GM12891 (cell line): ENCODE measurements around the gene PIGQ.

Experiments
- DNase-seq: peaks from one replicate; pipeline ENCODE4 v3.0.0; 2011; ENCODE audit warnings: low spot score; ENCODE audit not compliant: insufficient read length
- FAIRE-seq: peaks from 2 replicates; lab custom pipeline; 2011; peaks lifted over from hg19 to GRCh38; lab: Jason Lieb, UNC
- PAX5 ChIP-seq: IDR thresholded peaks from 2 replicates; pipeline ENCODE4 v1.6.1; 2011; ENCODE audit warnings: low read length, moderate library complexity, mild to moderate bottlenecking; ENCODE audit not compliant: insufficient read depth, severe bottlenecking
- POLR2A ChIP-seq: IDR thresholded peaks from 2 replicates; pipeline ENCODE4 v1.6.1; 2011; ENCODE audit warnings: low read depth, low read length, control low read depth
- POLR2AphosphoS5 ChIP-seq: IDR thresholded peaks from 2 replicates; pipeline ENCODE4 v1.6.1; 2011; ENCODE audit warnings: low read depth, low read length, control low read depth
- POU2F2 ChIP-seq: IDR thresholded peaks from 2 replicates; pipeline ENCODE4 v1.6.1; 2011; ENCODE audit warnings: low read depth, mild to moderate bottlenecking, control low read depth, low read length, moderate library complexity
- SPI1 ChIP-seq: IDR thresholded peaks from 2 replicates; pipeline ENCODE4 v1.6.1; 2011; ENCODE audit warnings: low read depth, low read length, control low read depth
- TAF1 ChIP-seq: IDR thresholded peaks from 2 replicates; pipeline ENCODE4 v1.6.1; 2011; ENCODE audit warnings: low read depth, low read length, control low read depth

PIGQ gene

DNA sequence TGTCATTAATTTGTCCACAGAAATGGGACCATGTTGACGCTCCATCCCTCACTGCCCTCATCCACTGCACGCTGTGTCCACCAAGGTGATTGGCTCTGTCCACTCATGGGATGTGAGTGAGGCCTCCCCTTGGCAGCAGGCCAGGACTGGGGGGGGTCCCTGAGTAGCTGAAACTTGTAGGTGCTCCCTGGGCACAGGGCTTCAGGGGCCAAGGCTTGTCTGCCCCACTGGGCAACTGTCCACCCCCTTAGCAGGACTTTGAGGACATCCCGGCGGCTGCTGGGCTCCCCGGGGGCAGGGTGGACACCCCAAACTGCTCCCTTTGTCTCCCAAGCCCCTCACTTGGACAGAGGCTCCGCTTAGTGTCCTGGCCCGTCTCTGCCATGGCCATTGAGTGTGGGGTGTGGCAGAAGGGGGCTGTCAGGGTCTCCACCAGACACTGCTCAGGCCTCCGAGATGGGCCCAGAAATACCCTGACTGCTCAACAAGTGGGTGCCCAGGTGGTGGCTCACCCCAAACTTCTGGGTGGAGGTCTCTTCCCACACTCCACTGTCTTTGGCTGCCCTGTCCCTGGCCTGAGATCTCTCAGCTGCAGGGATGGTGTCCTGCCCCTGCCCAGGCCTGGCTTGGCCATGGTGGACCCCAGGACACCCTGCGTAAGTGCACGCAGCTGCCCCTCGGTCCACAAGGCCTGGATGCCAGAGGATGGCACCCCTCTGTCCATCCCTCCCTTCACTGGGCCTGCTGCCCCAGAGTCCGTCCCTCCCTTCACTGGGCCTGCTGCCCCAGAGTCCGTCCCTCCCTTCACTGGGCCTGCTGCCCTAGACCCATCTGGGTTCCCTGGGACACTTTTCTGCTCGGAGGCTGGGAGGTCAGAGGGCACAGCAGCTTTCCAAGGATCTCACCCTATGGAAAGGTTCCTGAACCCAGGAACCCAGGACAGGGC lies 17.1 kb downstream of the PIGQ start:
- DNase-seq (no peak), FAIRE-seq (no peak)
- TF ChIP-seq PAX5: no peak
- no peak for TF ChIP-seq POU2F2
- TF ChIP-seq TAF1: no peak
- peak; percentile 57; the same call in 1 of the 2 replicates for TF ChIP-seq POLR2A

DNA sequence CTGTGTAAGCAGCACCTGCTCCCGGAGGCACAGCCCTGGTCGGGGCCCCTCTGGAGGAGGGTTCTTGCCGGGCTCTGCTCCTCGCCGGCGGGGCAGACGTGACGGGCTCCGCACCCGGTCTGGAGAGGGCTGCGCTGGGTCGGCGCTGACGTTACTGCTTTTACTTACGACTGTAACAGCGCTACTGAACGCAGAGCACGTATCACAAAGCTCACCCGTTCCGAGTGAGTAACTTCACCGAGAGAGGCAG lies 18.8 kb downstream of the PIGQ start:
- no peak for DNase-seq
- no peak for FAIRE-seq
- no peak; the same call in 1 of the 2 replicates for TF ChIP-seq POLR2A
- peak; percentile 52 for TF ChIP-seq POLR2AphosphoS5

DNA sequence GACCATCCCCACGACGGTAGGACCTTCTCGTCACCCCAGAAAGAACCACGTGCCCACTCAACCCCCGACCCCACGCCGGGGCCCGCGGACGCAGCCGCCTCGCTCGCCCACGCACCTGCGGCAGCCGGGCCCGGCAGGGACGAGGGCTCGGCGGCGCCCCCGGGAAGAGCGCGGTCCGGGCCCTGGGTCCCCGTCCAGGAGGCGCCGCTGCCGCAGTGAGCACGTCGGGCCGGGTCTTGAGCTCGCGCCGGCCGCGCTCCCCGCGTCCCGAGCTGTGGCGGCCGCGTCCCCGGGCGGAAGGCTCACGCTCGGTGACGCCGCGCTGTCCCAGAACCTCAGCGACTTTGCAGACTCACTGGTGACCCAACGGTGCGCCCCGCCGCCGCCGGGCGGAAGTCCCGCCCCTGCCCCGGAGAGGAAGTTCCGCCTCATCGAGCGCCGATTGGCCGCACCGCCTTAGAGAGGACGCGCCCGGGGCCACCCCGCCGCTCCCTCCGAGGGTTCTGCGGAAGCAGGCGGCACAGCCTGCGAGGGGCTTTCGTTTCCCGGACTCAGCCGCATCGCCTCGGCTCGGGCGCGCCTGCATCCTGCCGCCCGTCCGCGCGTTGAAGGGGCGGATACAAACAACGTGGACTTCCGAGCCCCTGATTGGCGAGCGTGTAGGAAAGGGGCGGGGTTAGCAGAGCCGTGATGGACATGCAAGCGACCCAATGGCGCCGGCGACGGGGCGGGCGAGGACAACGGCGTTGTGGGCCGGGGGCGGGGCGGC lies 19.3 kb downstream of the PIGQ start:
- DNase-seq (peak; percentile 90), FAIRE-seq (no peak)
- TF ChIP-seq POLR2AphosphoS5 (peak; percentile 52; the same call in 1 of the 2 replicates), TAF1 (no peak), SPI1 (peak; percentile 63), POU2F2 (no peak), POLR2A (peak; percentile 60; the same call in 1 of the 2 replicates), PAX5 (no peak)

DNA sequence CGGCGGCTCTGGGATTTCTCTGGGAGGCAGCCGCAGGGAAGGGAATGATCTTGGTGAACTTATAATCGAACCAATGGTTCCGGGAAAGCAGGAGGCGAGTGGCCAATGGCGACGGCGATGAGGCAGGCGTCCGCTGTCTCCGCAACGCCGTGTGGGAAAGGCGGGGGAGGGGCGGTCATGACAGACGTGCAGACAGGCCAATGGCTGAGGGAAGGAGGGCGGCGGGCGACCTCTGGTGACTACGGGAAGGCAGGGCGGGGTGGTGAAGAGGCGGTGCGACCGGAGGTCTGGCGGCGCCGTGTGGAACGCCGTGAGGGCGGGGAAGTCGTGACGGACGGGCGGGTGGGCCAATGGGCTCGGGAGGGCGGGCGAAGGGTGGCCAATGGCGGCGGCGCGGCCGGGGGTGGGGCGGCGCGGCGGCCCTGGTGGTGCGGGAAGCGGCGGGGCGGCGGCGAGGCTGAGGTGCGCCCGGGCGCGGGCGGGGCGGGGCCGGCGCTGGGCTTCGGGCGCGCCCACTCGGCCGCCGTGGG lies 20.0 kb downstream of the PIGQ start, which contains the start of gene RAB40C:
RAB40C (plus strand) TSS at position 409 of the 530 bp plus-strand sequence. CDS start 226 bp downstream, outside the sequence.
- TF ChIP-seq POLR2AphosphoS5: no peak
- 0 out of 2 replicates have a peak, but pooled peaks have one; percentile 47 for TF ChIP-seq POU2F2
- peak; percentile 99 for DNase-seq
- peak; percentile 98 for FAIRE-seq

DNA sequence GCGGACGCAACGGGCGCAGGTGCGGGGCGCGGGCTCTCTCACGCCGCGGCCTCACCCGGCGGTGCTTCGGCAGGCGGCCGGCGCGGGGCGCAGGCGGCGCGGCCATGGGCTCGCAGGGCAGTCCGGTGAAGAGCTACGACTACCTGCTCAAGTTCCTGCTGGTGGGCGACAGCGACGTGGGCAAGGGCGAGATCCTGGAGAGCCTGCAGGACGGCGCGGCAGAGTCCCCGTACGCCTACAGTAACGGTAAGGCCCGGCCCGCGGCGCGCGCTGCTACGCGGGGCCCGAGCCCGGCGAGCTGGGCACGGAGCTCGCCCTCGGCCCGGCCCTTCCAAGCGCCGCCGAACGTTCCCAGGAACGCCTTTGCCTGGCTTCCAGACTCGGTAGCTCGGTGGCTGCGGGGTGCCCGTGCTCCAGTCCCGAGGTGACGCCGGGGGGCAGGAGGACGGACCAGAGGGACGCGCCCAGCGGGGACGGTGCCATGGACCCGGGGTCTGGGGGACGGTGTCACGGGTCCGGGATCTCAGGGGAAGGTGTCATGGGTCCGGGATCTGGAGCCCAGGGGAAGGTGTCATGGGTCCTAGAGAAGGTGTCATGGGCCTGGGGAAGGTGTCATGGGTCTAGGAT lies 20.5 kb downstream of the PIGQ start:
- TF ChIP-seq TAF1: no peak
- TF ChIP-seq POLR2AphosphoS5: no peak
- TF ChIP-seq POLR2A: no peak
- TF ChIP-seq SPI1: no peak
- TF ChIP-seq PAX5: no peak
- no peak for TF ChIP-seq POU2F2
- no peak for DNase-seq
- FAIRE-seq: no peak

DNA sequence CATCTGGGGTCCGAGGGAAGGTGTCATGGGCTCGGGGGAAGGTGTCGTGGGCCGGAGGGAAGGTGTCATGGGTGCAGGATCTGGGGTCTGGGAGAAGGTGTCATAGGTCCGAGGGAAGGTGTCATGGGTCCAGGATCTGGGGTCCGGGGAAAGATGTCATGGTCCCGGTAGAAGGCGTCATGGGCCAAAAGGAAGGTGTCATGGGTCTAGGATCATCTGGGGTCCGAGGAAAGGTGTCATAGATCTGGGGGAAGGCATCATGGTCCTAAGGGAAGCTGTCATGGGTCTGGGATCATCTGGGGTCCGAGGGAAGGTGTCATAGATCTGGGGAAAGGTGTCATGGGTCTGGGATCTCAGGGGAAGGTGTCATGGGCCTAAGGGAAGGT lies 21.0 kb downstream of the PIGQ start:
- DNase-seq (no peak), FAIRE-seq (peak; percentile 41)
- no peak for TF ChIP-seq POLR2A
- no peak for TF ChIP-seq SPI1
- no peak for TF ChIP-seq POLR2AphosphoS5

DNA sequence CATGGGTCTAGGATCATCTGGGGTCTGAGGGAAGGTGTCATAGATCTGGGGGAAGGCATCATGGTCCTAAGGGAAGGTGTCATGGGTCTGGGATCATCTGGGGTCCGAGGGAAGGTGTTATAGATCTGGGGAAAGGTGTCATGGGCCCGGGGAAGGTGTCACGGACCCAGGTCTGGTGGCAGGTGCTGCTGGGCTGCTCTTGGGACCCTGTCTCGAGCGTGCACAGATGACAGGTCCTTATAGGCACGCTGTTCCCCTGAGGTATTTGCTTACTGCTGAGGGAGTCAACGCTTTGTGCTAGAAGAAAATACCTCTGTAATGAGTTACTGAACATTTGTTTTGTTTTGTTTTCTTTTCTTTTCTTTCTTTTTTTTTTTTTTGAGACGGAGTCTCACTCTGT lies 21.5 kb downstream of the PIGQ start:
- no peak for DNase-seq
- no peak for FAIRE-seq
- TF ChIP-seq SPI1: no peak
- no peak for TF ChIP-seq POLR2A
- TF ChIP-seq POLR2AphosphoS5: no peak
- no peak for TF ChIP-seq TAF1
- no peak for TF ChIP-seq PAX5
- TF ChIP-seq POU2F2: no peak

DNA sequence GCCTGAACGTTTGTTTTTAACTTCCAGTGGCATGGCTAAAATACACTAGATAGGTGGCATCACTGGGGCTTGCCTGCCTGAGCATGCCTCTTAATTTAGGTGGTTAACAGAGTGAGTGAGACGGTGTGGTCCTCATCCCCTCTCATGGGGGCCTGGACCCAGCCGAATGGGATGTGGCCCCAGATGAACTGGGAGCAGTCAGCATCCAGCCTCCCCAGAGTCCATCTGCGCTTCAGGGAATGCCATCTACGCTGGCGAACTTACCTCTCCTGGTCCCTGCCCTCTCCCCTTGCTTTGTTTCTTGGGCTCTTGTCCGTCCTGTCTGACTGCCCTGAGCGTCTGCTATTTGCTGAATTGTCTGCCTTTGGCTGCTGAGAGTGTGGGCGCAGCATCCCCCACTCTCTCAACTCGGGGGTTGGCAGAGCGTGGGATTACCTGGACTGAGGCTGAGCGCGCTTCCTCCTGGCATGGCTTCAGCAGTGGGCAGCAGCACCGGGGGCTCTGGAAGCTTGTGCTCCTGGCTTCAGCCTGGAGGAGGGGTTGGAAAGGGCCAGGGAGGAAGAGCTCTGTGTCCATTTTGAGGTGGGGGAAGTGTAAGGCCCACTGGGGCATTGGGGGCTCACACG lies 22.2 kb downstream of the PIGQ start:
- no peak for FAIRE-seq
- DNase-seq: no peak
- TF ChIP-seq SPI1: no peak
- no peak for TF ChIP-seq POLR2A
- no peak for TF ChIP-seq TAF1
- TF ChIP-seq POLR2AphosphoS5: no peak
- TF ChIP-seq POU2F2: no peak
- TF ChIP-seq PAX5: no peak
